HCT116 (cell line): Measurements from ENCODE around the gene SLC5A6. TPM values are rescaled to one million over a fixed set of nuclear protein-coding genes. Genes with fewer than 3 reads are reported as not detected.

Source experiments
- ATAC-seq: fragments of 200-7000 bp; cut with Tn5 transposase; 2 replicates; pipeline ENCODE4 v1.9.1; 2020; ENCODE audit warnings: mild to moderate bottlenecking, moderate library complexity
- BruUV-seq: library from RNA; stranded (reverse); fragments of 400-500 nt; replicated peaks from 2 replicates; lab custom pipeline; 2021; lab: Mats Ljungman, UMichigan
- CTCF ChIA-PET: fragments of 300-600 bp; sonication (Branson Sonifier 250); formaldehyde crosslinking; loops from one replicate; lab custom pipeline; 2021; ENCODE audit warnings: antibody characterized with exemption; lab: Charles Lee
- POLR2A ChIA-PET: fragments of 300-600, 350-600 bp; sonication (Branson Sonifier 250); formaldehyde crosslinking; loops from one replicate; lab custom pipeline; 2021; ENCODE audit warnings: antibody characterized with exemption; lab: Charles Lee
- RAD21 ChIA-PET, 2 experiments: fragments of 300-600 bp; sonication (Branson Sonifier 250); formaldehyde crosslinking; loops; one replicate each; lab custom pipeline; 2023; ENCODE audit warnings: low total read pairs in 2 of 2; ENCODE audit not compliant: uncharacterized antibody in 2 of 2, unreplicated experiment in 2 of 2, low non-redundant PET in 1 of 2; lab: Charles Lee
- DNase-seq: peaks from one replicate; pipeline ENCODE4 v3.0.0-alpha.2; 2010; ENCODE audit warnings: low read depth, low spot score
- H2AFZ ChIP-seq: fragments of 200-600 bp; shearing (Covaris generic), sonication (generic); 2 replicates; pipeline ENCODE4 v1.6.1; 2017; ENCODE audit warnings: low read depth, mixed run types, mixed read lengths, antibody characterized with exemption, low read length; ENCODE audit not compliant: poor library complexity, severe bottlenecking
- H3K27ac ChIP-seq: 2 replicates; pipeline ENCODE4 v1.5.1; 2012; ENCODE audit warnings: low read depth, low read length
- H3K27me3 ChIP-seq: fragments of 200-600 bp; sonication (generic); 2 replicates; pipeline ENCODE4 v1.6.1; 2016; ENCODE audit warnings: mixed run types, low read length, mixed read lengths; ENCODE audit not compliant: insufficient read depth
- H3K36me3 ChIP-seq, 2 experiments: fragments of 200-500 bp in 1 of 2; fragments of 200-600 bp in 1 of 2; sonication (Bioruptor generic) in 1 of 2; sonication (generic) in 1 of 2; 2 replicates each; pipeline versions ENCODE4 v1.5.1 to v1.6.1; 2014 to 2016; ENCODE audit warnings: low read length in 2 of 2, inconsistent platforms in 1 of 2, mixed read lengths in 1 of 2, mixed run types in 1 of 2; ENCODE audit not compliant: insufficient read depth in 2 of 2, control insufficient read depth in 1 of 2
- H3K4me1 ChIP-seq, 2 experiments: fragments of 200-600 bp in 1 of 2; sonication (generic) in 1 of 2; 2 replicates each; pipeline versions ENCODE4 v1.5.1 to v1.6.1; 2012 to 2017; ENCODE audit warnings: low read length in 2 of 2, inconsistent platforms in 1 of 2, mild to moderate bottlenecking in 1 of 2, mixed read lengths in 1 of 2, mixed run types in 1 of 2, moderate library complexity in 1 of 2; ENCODE audit not compliant: insufficient read depth in 2 of 2, control insufficient read depth in 1 of 2
- H3K4me2 ChIP-seq: fragments of 200-600 bp; sonication (generic); 2 replicates; pipeline ENCODE4 v1.6.1; 2017; ENCODE audit warnings: mixed run types, low read length, mixed read lengths
- H3K4me3 ChIP-seq, 2 experiments: fragments of 200-600 bp in 1 of 2; sonication (generic) in 1 of 2; replicated peaks in 1 of 2; 2 replicates each; pipeline ENCODE4 v1.5.1; 2011 to 2016; ENCODE audit warnings: low read length in 2 of 2, control low read depth in 1 of 2, low read depth in 1 of 2, mild to moderate bottlenecking in 1 of 2, mixed read lengths in 1 of 2, mixed run types in 1 of 2
- H3K79me2 ChIP-seq: fragments of 200-600 bp; sonication (generic); 2 replicates; pipeline ENCODE4 v1.6.1; 2017; ENCODE audit warnings: mild to moderate bottlenecking, mixed run types, low read length, moderate library complexity, mixed read lengths; ENCODE audit not compliant: insufficient read depth
- H3K9ac ChIP-seq: fragments of 200-600 bp; sonication (generic); 2 replicates; pipeline ENCODE4 v1.6.1; 2016; ENCODE audit warnings: low read length, mixed read lengths
- H3K9me2 ChIP-seq: fragments of 200-600 bp; sonication (generic), shearing (Covaris generic); 2 replicates; pipeline ENCODE4 v1.6.1; 2017; ENCODE audit warnings: mixed run types, mild to moderate bottlenecking, moderate library complexity; ENCODE audit not compliant: insufficient read depth
- H3K9me3 ChIP-seq, 2 experiments: fragments of 200-500 bp in 1 of 2; fragments of 200-600 bp in 1 of 2; sonication (Bioruptor generic) in 1 of 2; sonication (generic) in 1 of 2; 2 replicates each; pipeline ENCODE4 v1.6.1; 2014 to 2017; ENCODE audit warnings: low read length in 2 of 2, mixed read lengths in 2 of 2, inconsistent platforms in 1 of 2, low read depth in 1 of 2, mild to moderate bottlenecking in 1 of 2, mixed run types in 1 of 2, moderate library complexity in 1 of 2; ENCODE audit not compliant: control insufficient read depth in 1 of 2, insufficient read depth in 1 of 2
- H4K20me1 ChIP-seq: fragments of 200-600 bp; sonication (generic), shearing (Covaris generic); 2 replicates; pipeline ENCODE4 v1.6.1; 2017; ENCODE audit warnings: mixed run types, mild to moderate bottlenecking, moderate library complexity; ENCODE audit not compliant: insufficient read depth
- CEBPB ChIP-seq: IDR thresholded peaks from 2 replicates; pipeline ENCODE4 v1.6.1; 2012; ENCODE audit warnings: low read depth
- EZH2phosphoT487 ChIP-seq: fragments of 200-600 bp; IDR thresholded peaks from 2 replicates; pipeline ENCODE4 v1.6.1; 2018; ENCODE audit warnings: antibody characterized with exemption, borderline replicate concordance
- FOSL1 ChIP-seq: IDR thresholded peaks from 2 replicates; pipeline ENCODE4 v1.6.1; 2012; ENCODE audit warnings: low read depth
- JUND ChIP-seq: IDR thresholded peaks from 2 replicates; pipeline ENCODE4 v1.6.1; 2012
- POLR2A ChIP-seq: IDR thresholded peaks from 2 replicates; pipeline ENCODE4 v1.7.0; 2011; ENCODE audit warnings: borderline replicate concordance; ENCODE audit not compliant: insufficient read depth, insufficient read length; ENCODE audit errors: extremely low read depth
- RAD21 ChIP-seq: IDR thresholded peaks from 2 replicates; pipeline ENCODE4 v1.6.1; 2012; ENCODE audit warnings: low read depth, mild to moderate bottlenecking
- SP1 ChIP-seq: IDR thresholded peaks from 2 replicates; pipeline ENCODE4 v1.6.1; 2012; ENCODE audit warnings: low read depth
- SRF ChIP-seq: IDR thresholded peaks from 2 replicates; pipeline ENCODE4 v1.6.1; 2012; ENCODE audit warnings: low read depth
- TCF7L2 ChIP-seq: IDR thresholded peaks from 2 replicates; pipeline ENCODE4 v1.7.0; 2011; ENCODE audit warnings: borderline replicate concordance, inconsistent platforms; ENCODE audit not compliant: insufficient read depth, insufficient read length; ENCODE audit errors: extremely low read depth
- intact Hi-C: fragments of 100-400 bp; cut with micrococcal nuclease; formaldehyde crosslinking; loops from 2 replicates; pipeline ENCODE4 v1.10.0; 2022
- total RNA-seq: library from RNA; stranded (reverse); gene quantifications from one replicate; pipeline ENCODE4 v1.2.1, GENCODE V29; 2021; ENCODE audit not compliant: unreplicated experiment
- TF ChIP-seq, protein P1 (sequence below): IDR thresholded peaks from 2 replicates; pipeline ENCODE4 v1.6.1; 2011; ENCODE audit warnings: mild to moderate bottlenecking, low read length, moderate library complexity; ENCODE audit not compliant: insufficient replicate concordance; ENCODE audit errors: extremely low read depth
- TF ChIP-seq, protein P2 (sequence below): IDR thresholded peaks from 2 replicates; pipeline ENCODE4 v1.6.1; 2012

Gene SLC5A6
- total RNA-seq, 1 experiment from 2014 or later, result 55.4 TPM

DNA sequence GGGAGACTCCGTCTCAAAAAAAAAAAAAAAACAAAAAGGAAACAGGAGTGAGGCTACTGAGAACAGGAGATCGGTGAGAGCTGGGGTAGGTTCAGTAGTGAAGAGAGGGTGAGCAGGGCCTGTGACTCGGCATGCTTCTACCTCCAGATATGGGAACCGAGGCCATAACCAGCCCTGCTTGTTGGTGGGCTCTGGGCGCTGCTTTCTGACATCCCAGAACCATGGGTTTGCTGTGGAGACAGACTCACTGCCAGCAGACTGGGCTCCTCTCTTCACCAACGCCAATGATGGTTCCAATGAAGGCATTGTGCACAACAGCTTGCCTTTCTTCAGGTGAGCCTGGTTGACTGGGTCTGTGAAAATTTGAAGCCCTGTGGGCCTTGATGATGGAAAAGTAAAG lies 11.3 kb upstream of the SLC5A6 start (continued):
- TF ChIP-seq, protein P1, sequence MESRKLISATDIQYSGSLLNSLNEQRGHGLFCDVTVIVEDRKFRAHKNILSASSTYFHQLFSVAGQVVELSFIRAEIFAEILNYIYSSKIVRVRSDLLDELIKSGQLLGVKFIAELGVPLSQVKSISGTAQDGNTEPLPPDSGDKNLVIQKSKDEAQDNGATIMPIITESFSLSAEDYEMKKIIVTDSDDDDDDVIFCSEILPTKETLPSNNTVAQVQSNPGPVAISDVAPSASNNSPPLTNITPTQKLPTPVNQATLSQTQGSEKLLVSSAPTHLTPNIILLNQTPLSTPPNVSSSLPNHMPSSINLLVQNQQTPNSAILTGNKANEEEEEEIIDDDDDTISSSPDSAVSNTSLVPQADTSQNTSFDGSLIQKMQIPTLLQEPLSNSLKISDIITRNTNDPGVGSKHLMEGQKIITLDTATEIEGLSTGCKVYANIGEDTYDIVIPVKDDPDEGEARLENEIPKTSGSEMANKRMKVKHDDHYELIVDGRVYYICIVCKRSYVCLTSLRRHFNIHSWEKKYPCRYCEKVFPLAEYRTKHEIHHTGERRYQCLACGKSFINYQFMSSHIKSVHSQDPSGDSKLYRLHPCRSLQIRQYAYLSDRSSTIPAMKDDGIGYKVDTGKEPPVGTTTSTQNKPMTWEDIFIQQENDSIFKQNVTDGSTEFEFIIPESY, result no peak
- TF ChIP-seq, protein P2, sequence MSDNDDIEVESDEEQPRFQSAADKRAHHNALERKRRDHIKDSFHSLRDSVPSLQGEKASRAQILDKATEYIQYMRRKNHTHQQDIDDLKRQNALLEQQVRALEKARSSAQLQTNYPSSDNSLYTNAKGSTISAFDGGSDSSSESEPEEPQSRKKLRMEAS, result no peak
- TF ChIP-seq TCF7L2, result no peak
- no peak for TF ChIP-seq SP1

DNA sequence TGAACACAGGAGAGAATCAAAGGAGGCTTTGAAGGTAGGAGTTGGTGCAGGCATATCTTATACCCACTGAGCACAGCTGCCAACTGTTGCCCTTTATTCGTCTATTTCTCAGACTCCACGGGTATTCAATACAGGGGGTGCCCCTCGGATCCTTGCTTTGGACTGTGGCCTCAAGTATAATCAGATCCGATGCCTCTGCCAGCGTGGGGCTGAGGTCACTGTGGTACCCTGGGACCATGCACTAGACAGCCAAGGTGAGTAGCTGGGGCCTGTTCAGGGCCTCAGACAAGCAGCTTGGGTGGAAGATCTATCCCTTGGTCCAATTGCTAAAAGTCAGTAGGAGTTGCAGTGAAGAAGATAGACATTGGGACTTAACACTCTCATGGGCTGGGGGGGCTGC lies 10.3 kb upstream of the SLC5A6 start:
- Histone ChIP-seq H3K79me2 (peaks cover 69% of the 10 kb centered on the region), H3K4me2 (no peak overlapping the region), H3K36me3 (peaks cover 47 to 78% of the 10 kb centered on the region in 2 experiments), H4K20me1 (peaks cover 7% of the 10 kb centered on the region), H3K27me3 (no peaks in the 10 kb centered on the region), H2AFZ (no peak overlapping the region), H3K9me2 (no peaks in the 10 kb centered on the region), H3K4me1 (peaks cover 3 to 10% of the 10 kb centered on the region in 2 experiments; a peak in 3 of 4 replicates), H3K27ac (no peak overlapping the region), H3K4me3 (no peak overlapping the region), H3K9me3 (no peaks in the 10 kb centered on the region), H3K9ac (no peak overlapping the region)
- POLR2A ChIA-PET, result no interaction called here
- TF ChIP-seq JUND (no peak), CEBPB (no peak), FOSL1 (no peak), POLR2A (no peak), SRF (no peak), EZH2phosphoT487 (no peak), RAD21 (no peak)
- BruUV-seq, result no TSS peak
- RAD21 ChIA-PET, result no interaction called here
- no peak for ATAC-seq
- no peak for DNase-seq
- intact Hi-C loops, result no loop called here
- CTCF ChIA-PET, result no interaction called here
